Peyer's patch (tissue), 4 donors: ENCODE data around the gene ACKR2.

ENCODE experiments used
- CTCF ChIP-seq, 6 experiments: fragments of 450-650 bp in 4 of 6; fragments of 200-600 bp in 2 of 6; sonication (generic) in 1 of 6; IDR thresholded peaks; one replicate each; pipeline ENCODE4 v1.5.1; 2017 to 2019; ENCODE audit warnings: antibody characterized with exemption in 6 of 6, mild to moderate bottlenecking in 3 of 6, moderate library complexity in 1 of 6
- POLR2A ChIP-seq, 2 donors: fragments of 450-650 bp; IDR thresholded peaks; one replicate each; pipeline ENCODE4 v1.5.1; 2017; ENCODE audit warnings: antibody characterized with exemption in 2 of 2, mild to moderate bottlenecking in 2 of 2, moderate library complexity in 2 of 2

DNA sequence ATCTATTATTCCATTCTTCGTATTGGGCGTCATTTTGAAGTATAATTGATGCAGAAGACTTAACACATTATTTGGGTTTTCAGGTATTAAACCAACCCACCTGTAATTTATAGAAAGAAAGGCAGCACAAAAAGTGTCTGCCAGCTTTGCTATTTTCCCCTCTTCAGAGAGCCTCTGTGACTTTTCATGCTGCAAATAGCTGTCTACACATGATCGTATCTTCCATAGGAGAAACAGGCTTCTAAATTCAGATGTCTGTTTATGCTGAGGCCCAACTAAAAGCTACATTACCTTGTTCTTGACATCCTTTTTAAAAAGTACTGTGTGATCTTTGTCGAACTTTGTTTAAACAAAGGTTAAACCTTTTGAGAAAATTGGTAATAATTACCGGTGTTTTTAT, 5.0 kb downstream of the ACKR2 start:
- no peak for TF ChIP-seq CTCF (IDR thresholded peaks at IDR 0.05)
- TF ChIP-seq POLR2A (IDR thresholded peaks at IDR 0.05): no peak
